ENCODE data around the gene TMEM176B. TPM values are rescaled to one million over a fixed set of nuclear protein-coding genes. Genes with fewer than 3 reads are reported as not detected.

TMEM176B gene
- total and polyA plus RNA-seq, 2 of the 13 experiments (the other 11 are each of a cell fraction or from before 2014, with no cell fraction given) = not detected

DNA sequence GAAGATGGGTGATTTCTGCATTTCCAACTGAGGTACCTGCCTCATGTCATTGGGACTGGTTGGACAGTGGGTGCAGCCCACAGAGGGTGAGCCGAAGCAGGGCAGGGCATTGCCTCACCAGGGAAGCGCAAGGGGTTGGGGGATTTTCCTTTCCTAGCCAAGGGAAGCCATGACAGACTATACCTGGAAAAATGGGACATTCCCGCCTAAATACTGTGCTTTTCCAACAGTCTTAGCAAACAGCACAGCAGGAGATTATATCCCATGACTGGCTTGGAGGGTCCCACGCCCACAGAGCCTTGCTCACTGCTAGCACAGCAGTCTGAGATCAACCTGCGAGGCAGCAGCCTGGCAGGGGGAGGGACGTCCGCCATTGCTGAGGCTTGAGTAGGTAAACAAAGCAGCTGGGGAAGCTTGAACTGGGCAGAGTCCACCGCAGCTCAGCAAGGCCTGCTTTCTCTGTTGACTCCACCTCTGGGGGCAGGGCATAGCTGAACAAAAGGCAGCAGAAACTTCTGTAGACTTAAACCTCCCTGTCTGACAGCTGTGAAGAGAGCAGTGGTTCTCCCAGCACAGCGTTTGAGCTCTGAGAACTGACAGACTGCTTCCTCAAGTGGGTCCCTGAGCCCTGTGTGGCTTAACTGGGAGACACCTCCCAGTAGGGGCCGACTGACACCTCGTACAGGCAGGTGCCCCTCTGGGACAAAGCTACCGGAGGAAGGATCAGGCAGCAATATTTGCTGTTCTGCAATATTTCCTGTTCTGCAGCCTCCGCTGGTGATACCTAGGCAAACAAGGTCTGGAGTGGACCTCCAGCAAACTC is 7.7 kb upstream of the TMEM176B start (continued):
- TF ChIP-seq, protein P1, sequence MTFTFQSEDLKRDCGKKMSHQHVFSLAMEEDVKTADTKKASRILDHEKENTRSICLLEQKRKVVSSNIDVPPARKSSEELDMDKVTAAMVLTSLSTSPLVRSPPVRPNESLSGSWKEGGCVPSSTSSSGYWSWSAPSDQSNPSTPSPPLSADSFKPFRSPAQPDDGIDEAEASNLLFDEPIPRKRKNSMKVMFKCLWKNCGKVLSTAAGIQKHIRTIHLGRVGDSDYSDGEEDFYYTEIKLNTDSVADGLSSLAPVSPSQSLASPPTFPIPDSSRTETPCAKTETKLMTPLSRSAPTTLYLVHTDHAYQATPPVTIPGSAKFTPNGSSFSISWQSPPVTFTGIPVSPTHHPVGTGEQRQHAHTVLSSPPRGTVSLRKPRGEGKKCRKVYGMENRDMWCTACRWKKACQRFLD (CRISPR knock-in tag; IDR thresholded peaks at IDR 0.05; ENCODE audit: borderline replicate concordance) = 0 out of 2 replicates have a peak, but pooled peaks have one; percentile 39
- TF ChIP-seq, protein P2, sequence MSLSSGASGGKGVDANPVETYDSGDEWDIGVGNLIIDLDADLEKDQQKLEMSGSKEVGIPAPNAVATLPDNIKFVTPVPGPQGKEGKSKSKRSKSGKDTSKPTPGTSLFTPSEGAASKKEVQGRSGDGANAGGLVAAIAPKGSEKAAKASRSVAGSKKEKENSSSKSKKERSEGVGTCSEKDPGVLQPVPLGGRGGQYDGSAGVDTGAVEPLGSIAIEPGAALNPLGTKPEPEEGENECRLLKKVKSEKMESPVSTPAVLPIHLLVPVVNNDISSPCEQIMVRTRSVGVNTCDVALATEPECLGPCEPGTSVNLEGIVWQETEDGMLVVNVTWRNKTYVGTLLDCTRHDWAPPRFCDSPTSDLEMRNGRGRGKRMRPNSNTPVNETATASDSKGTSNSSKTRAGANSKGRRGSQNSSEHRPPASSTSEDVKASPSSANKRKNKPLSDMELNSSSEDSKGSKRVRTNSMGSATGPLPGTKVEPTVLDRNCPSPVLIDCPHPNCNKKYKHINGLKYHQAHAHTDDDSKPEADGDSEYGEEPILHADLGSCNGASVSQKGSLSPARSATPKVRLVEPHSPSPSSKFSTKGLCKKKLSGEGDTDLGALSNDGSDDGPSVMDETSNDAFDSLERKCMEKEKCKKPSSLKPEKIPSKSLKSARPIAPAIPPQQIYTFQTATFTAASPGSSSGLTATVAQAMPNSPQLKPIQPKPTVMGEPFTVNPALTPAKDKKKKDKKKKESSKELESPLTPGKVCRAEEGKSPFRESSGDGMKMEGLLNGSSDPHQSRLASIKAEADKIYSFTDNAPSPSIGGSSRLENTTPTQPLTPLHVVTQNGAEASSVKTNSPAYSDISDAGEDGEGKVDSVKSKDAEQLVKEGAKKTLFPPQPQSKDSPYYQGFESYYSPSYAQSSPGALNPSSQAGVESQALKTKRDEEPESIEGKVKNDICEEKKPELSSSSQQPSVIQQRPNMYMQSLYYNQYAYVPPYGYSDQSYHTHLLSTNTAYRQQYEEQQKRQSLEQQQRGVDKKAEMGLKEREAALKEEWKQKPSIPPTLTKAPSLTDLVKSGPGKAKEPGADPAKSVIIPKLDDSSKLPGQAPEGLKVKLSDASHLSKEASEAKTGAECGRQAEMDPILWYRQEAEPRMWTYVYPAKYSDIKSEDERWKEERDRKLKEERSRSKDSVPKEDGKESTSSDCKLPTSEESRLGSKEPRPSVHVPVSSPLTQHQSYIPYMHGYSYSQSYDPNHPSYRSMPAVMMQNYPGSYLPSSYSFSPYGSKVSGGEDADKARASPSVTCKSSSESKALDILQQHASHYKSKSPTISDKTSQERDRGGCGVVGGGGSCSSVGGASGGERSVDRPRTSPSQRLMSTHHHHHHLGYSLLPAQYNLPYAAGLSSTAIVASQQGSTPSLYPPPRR (CRISPR knock-in tag; IDR thresholded peaks at IDR 0.05; ENCODE audit: borderline replicate concordance) = peak; percentile 56
- TF ChIP-seq ZFP36L1 (CRISPR knock-in tag; IDR thresholded peaks at IDR 0.05) = peak; percentile 37; the same call in 1 of the 2 replicates
- peak; percentile 79; the same call in 1 of the 2 replicates for TF ChIP-seq ZFP90 (CRISPR knock-in tag; IDR thresholded peaks at IDR 0.05; ENCODE audit: borderline replicate concordance)
- TF ChIP-seq PPARG (CRISPR knock-in tag; conservative IDR thresholded peaks at IDR 0.05) = 0 out of 2 replicates have a peak, but pooled peaks have one; percentile 23
- TF ChIP-seq, protein P3, sequence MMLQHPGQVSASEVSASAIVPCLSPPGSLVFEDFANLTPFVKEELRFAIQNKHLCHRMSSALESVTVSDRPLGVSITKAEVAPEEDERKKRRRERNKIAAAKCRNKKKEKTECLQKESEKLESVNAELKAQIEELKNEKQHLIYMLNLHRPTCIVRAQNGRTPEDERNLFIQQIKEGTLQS (CRISPR knock-in tag; IDR thresholded peaks at IDR 0.05) = 0 out of 2 replicates have a peak, but pooled peaks have one; percentile 19
- peak; percentile 42; the same call in 1 of the 2 replicates for TF ChIP-seq NCOA2 (CRISPR knock-in tag; IDR thresholded peaks at IDR 0.05)
- TF ChIP-seq ETV5 (CRISPR knock-in tag; IDR thresholded peaks at IDR 0.05; ENCODE audit: borderline replicate concordance) = peak; percentile 36
- TF ChIP-seq, protein P4, sequence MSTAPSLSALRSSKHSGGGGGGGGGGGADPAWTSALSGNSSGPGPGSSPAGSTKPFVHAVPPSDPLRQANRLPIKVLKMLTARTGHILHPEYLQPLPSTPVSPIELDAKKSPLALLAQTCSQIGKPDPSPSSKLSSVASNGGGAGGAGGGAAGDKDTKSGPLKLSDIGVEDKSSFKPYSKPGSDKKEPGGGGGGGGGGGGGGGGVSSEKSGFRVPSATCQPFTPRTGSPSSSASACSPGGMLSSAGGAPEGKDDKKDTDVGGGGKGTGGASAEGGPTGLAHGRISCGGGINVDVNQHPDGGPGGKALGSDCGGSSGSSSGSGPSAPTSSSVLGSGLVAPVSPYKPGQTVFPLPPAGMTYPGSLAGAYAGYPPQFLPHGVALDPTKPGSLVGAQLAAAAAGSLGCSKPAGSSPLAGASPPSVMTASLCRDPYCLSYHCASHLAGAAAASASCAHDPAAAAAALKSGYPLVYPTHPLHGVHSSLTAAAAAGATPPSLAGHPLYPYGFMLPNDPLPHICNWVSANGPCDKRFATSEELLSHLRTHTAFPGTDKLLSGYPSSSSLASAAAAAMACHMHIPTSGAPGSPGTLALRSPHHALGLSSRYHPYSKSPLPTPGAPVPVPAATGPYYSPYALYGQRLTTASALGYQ (CRISPR knock-in tag; IDR thresholded peaks at IDR 0.05) = peak; percentile 37; the same call in 1 of the 2 replicates
- TF ChIP-seq ZNF350 (CRISPR knock-in tag; IDR thresholded peaks at IDR 0.05; ENCODE audit: borderline replicate concordance, low read depth) = peak; percentile 80; the same call in 1 of the 2 replicates
- TF ChIP-seq, protein P5, sequence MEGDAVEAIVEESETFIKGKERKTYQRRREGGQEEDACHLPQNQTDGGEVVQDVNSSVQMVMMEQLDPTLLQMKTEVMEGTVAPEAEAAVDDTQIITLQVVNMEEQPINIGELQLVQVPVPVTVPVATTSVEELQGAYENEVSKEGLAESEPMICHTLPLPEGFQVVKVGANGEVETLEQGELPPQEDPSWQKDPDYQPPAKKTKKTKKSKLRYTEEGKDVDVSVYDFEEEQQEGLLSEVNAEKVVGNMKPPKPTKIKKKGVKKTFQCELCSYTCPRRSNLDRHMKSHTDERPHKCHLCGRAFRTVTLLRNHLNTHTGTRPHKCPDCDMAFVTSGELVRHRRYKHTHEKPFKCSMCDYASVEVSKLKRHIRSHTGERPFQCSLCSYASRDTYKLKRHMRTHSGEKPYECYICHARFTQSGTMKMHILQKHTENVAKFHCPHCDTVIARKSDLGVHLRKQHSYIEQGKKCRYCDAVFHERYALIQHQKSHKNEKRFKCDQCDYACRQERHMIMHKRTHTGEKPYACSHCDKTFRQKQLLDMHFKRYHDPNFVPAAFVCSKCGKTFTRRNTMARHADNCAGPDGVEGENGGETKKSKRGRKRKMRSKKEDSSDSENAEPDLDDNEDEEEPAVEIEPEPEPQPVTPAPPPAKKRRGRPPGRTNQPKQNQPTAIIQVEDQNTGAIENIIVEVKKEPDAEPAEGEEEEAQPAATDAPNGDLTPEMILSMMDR (CRISPR knock-in tag; IDR thresholded peaks at IDR 0.05) = peak; percentile 30
- peak; percentile 75; the same call in 1 of the 2 replicates for TF ChIP-seq BORCS8-MEF2B (CRISPR knock-in tag; IDR thresholded peaks at IDR 0.05)
- 0 out of 2 replicates have a peak, but pooled peaks have one; percentile 18 for TF ChIP-seq ZNF264 (CRISPR knock-in tag; IDR thresholded peaks at IDR 0.05)
- peak in 1 of 2 experiments; percentile 46; a peak in 1 of 4 replicates for TF ChIP-seq KLF16 (CRISPR knock-in tag; IDR thresholded peaks at IDR 0.05)
- peak; percentile 94 for TF ChIP-seq ZNF644 (CRISPR knock-in tag; IDR thresholded peaks at IDR 0.05; ENCODE audit: low read depth)
- peak; percentile 63; the same call in 1 of the 2 replicates for TF ChIP-seq ZNF614 (CRISPR knock-in tag; IDR thresholded peaks at IDR 0.05; ENCODE audit: borderline replicate concordance)
